NCI-H1048 (cell line): Measurements from ENCODE around the gene PLA2G1B.
"Not testable (repeated sequence)": the region's sequence is repeated elsewhere in the genome, so short reads cannot be mapped to it uniquely, and the experiment has no call there.

Source experiments
- DNase-seq: peaks from one replicate; lab custom pipeline; 2025; lab: John Stamatoyannopoulos, UW

The PLA2G1B gene

DNA sequence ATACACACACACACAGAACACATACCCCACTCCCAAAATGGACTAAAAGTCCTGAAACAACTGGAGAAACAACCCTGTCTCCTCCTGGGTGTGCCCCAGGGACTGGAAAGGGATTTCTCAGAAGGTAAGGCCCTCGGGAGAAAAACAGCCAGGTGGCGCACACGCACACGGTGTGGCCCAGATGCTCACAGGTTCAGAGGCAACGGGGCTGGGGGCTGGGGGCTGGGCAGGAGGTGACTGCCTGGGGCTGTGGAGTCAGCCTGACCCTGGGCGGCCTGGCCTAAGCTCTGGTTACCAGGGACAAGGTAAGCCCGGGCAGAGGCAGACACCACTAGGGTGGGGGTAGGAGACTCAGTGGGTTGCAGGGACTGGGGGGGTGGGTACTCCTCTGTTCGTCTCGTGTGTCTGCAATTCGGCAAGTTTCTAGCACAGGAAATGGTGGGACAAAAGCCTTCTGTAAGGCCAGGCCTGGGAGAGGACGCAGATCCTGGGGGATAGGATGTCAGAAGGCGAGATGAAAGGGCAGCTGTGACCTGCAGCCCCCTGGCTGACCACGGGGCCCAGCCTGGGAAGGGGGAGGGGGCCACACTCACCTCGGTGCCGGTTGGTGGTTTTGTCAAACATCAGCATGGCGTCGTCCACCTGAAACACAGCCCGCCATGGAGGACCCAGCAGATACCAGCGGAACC is 31.0 kb upstream of the PLA2G1B start:
- no peak for DNase-seq

DNA sequence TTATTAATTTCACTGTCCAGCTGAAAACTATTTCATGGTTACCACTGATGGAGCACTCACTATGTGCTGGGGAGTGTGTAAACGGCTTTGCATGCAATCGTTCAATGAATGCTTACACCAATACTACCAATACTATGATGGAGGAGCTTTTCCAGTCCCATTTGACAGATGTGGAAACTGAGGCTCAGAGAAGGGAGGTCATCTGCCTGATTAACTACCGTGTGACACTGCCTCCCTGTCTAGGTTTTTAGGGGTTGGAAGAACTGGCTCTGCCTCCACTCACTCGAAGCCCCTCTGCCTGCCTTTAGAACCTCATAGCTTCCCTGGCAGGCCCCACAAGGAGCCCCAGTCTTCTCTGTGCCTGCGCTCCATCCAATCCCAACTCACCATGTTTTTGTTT is 29.5 kb upstream of the PLA2G1B start:
- DNase-seq = no peak

DNA sequence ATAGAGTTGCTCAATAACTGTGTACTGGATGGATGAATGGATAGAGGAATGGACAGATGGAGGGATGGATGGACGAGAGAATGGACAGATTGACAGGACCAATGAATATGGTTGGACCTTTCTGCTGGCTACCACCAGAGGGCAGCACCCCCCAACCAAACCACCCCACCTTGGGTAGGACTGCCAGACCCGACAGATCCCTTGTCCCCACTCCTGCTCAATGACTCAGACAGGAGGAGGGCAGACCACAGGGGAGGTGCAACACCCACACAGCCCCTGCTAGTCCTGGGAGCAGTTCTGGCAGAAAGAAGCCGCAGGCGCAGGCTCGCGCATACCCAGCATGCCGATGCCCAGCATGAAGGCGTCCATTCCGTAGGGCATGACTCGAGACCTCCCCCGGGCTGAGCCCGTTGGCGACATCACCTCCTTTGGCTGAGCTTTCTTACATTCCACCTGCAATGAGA is 29.0 kb upstream of the PLA2G1B start:
- no peak for DNase-seq

DNA sequence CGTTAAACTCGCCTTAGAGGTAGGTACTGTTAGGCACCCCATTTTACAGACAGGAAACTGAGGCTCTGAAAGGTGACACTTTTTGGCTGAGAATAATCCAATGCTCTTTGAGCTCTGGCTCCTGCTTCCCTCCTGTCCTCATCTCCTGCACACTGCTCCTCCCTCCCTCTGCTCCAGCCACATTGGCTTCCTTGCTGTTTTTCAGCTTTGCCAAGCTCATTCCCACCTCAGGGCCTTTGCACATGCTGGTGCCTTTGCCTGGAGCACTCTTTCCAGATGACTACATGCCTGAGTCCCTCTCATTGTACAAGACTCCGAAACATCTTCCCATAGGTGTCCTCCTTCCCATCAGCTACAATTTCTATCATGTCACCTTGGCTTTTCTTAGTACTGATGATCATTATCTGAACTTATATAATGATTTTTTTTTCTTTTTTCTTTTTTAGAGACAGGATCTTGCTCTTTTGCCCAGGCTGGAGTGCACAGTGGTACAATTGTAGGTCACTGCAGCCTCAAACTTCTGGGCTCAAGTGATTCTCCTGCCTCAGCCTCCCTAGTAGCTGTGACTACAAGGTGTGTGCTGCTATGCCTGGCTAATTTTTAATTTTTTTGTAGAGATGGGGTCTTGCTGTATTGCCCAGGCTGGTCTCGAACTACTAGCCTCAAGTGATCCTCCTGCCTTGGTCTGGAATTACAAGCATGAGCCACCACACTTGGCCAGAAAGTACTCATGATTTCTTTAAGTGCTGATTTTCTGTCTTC is 26.2 kb upstream of the PLA2G1B start:
- no peak for DNase-seq

DNA sequence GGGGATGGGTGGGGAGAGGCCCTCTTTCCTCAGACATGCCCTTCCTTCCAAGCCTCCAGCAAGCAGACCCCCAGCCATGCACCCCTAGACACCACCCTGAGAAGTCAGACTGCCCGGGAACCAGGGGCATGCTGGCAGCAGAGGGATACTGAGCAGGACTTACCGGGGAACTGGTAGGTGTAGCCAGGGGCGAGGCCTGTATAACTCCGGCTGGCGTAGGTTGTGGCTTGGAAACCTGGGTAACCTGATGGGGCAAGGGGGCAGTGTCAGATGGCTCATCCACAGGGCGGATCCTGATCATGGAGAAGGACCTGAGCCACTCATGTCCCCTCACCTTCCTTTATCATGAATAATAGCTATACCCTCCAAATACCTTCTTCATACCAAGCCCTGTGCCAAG is 25.6 kb upstream of the PLA2G1B start:
- DNase-seq = no peak

DNA sequence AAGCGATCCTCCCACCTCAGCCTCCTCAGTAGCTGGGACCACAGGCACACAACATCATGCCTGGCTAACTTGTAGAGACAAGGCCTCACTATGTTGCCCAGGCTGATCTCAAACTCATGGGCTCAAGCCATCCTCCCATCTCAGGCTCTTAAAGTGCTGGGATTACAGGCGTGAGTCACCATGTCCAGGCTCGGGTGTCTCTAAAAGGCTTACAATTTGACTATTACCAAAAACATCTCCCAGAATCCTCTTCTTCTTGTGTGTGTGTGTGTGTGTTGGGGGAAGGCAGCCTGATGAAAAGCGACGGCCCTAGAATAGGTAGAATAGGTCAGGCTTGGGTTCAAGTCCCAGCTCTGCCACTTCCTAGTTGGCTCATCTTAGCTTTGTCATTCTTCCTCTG is 24.5 kb upstream of the PLA2G1B start:
- DNase-seq = no peak

DNA sequence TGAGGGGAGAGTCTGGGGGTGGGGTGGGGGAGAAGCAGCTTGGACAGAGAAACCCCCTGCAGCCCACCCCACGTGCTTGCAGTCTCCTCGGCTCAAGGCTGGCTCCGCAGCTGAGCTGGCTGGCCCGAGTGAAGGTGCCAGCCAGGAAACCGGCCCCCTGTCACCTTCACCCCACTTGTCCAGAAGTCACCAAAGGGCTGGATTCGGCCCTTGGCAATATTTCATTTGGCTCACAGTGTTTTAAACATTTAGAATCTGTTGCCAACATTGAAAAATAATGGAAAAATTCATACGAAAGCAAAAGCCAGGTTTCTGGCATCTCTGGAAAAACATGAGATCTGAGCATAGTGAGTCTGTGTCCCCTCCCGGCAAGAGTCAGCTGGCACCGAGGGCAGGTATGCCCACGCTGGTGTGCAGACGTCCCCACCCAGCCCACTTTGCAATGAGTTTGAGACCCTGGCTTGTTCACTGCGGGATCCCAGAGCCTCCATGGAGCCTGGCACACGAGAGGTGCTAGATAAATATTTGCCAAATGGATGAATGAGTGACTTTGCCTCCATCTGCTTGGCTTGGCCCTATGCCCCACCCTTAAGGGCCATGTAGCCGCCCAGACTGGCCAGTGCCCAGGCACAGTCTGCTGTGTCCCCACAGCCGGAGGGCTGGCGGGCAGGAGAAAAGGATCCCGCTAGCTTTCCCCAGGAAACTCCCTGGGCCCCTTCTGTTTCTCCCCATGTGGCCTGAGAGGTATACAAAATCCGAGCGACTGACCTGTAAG is 23.2 kb upstream of the PLA2G1B start:
- DNase-seq = no peak

DNA sequence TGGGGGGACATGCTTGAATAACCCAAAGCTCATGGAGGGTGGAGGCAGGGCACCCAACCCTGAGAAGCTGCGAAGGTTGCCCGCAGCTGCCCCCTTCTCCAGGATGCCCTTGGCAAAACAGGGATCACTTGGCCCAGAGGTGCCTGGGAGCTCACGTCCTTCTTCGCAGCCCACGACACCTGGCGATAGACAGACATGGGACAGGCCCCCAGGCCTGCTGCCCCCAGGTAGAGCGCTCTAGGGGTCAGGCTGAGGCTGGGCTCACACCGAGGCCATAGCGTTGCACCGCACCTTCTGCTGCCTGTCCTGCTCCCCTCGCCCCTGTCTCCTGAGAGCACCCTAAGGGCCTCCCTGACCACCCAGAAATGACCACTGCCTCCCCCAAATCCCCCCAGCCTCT is 20.2 kb upstream of the PLA2G1B start:
- DNase-seq = no peak

DNA sequence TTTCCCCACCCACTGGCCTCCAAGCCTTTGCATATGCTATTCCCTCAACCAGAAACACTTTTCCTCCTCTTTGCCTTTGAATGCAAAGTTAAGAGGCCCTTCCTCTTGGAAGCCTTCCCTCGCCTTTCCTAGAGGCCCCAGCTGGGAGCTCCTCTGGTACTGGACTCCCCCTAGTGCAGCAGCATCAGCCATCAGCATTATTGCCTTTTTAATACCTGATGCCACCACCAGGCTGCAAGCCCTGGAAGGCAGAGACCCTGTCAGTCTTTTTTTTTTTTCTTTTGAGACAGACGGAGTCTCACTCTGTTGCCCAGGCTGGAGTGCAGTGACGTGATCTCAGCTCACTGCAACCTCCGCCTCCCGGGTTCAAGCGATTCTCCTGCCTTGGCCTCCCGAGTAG is 19.1 kb upstream of the PLA2G1B start:
- no peak for DNase-seq

DNA sequence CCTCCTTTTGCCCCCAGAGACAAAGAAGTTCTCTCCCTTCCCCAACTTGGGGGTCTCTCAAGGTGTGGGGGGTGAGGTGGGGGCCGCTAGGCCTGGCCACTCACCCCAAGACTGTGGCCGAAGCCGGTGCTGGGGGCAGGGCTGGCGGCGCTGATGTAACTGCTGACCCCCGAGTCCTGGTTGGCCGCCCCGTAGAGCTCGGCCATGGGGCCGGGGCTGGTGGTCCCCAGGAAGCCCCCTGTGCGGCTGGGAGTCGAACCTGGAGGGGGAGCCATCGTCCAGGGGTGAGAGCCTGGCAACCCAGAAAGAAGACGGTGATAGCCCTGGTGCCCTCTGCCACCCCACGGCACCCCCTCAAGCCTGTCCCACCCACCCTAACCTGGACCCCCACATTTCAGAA is 18.5 kb upstream of the PLA2G1B start:
- DNase-seq = no peak

DNA sequence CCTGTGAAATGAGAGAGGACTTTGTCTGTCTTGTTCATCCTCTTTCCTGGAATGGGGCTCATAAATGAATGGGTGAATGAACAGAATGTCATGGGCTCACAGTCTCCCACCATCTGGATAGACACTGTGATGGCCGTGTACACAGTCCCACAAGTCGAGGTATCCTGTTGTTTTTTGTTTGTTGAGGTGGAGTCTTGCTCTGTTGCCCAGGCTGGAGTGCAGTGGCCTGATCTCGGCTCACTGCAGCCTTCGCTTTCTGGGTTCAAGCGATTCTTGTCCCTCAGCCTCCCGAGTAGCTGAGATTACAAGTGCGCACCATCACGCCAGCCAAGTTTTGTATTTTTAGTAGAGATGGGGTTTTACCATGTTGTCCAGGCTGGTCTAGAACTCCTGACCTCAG is 16.1 kb upstream of the PLA2G1B start:
- no peak for DNase-seq

DNA sequence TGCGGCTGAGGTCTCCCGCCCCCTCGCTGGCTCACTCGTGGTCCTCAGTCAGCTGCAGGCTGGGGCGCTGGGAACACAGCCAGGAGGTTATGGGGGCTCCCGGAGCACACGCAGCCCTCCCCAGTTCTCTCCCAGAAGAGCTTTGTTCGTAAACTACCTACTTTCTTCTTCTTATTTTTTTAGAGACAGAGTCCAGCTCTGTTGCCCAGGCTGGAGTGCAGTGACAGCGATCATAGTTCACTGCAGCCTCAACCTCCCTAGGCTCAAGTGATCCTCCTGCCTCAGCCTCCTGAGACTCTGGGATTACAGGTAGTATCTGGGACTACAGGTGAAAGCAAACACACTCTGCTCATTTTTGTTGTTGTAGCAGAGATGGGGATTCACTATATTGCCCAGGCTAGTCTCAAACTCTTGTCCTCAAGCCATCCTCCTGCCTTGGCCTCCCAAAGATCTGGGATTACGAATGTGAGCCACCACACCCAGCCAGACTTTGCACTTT is 15.5 kb upstream of the PLA2G1B start:
- DNase-seq = no peak

DNA sequence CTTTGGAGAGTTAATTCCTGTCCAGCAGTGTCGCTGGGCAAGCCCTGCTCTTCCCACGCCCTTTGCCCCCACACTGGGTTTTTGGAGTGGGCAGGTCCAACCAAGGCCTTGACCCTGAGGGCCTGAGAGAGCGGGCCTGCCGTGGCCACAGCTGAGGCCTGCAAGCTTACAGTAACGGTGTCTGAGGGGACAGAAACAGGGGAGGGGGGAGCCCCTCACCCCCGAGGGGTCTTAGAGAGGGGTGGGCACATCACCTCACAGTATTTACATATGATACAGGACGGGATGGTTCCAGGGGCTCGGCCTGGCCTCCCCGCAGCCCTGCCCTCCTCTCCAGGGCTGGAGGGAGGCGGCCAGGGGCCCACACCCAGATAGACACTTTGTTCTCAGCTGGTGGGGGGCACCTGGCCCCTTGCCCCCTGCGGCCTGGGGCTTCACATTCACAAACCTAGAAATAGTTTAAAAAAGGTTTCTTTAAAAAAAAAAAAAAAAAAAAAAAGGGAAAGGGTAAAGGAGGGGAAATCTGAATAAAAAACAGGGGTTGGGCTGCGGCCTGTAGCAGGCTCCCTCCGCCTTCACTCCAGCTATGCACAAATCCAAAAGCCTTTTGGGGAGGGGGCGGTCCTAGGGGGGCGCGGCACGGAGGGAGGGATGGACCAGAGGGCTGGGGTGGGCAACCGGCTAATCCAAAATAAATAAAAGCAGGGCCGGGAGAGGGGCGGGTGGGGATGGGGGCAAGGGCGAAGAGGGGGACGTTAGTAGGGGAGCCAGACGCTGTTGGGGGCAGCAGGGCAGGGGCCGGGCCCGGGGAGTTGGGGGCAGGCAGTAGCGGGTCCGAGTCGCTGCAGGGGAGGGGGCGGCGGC is 14.8 kb upstream of the PLA2G1B start:
- no peak for DNase-seq

DNA sequence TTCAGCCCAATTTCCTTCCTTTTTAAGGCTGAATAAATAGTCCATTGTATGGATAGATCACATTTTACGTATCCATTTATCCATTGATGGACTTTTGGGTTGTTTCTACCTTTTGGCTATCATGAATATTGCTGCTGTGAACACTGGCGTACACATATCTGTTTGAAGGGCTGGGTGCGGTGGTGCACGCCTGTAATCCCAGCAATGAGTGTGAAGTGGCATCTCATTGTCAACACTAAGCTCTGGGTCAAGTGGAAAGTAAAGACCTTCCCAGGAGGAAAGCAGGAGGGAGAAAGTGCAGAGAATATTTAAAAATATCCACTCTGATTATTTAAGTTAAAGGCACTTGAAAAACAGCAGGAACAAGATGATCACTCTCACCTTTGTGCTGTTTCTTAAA is 11.7 kb upstream of the PLA2G1B start:
- DNase-seq = no peak

DNA sequence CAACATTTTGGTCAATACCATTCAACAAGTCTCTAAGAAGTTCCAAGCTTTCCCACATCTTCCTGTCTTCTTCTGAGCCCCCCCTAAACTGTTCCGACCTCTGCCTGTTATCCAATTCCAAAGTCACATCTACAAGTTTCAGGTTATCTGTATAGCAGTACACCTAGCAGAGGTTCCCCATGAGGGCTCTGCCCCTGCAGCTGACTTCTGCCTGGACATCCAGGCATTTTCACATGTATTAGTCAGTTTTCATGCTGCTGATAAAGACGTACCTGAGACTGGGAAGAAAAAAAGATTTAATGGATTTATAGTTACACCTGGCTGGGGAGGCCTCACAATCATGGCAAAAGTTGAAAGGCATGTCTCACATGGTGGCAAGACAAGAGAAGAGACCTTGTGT is 10.2 kb upstream of the PLA2G1B start:
- DNase-seq = no peak

DNA sequence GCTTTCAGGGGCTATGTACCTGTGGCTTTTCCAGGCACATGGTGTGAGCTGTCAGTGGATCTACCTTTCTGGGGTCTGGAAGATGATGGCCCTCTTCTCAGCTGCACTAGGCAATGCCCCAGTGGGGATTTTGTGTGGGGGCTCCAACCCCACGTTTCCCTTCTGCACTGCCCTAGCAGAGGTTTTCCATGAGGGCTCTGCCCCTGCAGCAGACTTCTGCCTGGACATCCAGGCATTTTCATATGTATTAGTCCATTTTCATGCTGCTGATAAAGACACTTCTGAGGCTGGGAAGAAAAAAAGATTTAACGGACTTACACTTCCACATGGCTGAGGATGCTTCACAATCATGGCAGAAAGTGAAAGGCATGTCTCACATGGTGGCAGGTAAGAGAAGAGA is 8.8 kb upstream of the PLA2G1B start:
- DNase-seq = not testable (repeated sequence)

DNA sequence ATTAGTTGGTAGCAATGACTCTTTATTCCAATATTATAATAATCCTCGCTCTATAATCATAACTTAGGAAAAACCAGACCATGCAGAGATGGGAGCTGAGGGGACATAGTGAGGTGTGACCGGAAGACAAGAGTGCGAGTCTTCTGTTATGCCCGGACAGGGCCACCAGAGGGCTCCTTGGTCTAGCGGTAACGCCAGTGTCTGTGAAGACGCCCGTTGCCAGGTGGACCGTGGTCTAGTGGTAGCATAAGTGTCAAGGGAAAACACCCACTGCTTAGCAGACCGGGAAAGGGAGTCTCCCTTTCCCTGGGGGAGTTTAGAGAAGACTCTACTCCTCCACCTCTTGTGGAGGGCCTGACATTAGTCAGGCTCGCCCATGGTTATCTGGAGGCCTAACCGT is 7.9 kb upstream of the PLA2G1B start:
- not testable (repeated sequence) for DNase-seq

DNA sequence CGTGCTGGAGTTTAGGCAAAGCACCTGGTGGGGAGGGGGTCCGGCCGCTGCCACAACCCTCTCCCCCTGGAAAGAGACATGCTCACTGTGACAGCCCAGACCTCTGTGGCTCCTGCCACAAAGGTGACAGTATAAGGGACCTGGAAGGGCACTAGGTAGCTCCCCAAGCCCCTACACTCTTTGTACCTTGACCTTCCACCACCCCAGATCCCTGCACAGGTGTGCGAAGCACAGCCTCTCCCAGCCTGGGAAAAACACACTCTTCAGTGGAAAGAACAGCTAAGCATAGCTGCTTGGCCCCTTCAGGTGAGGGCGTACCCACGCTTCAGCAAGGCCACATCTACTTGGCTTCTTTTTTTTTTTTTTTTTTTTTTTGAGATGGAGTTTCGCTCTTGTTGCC is 4.9 kb upstream of the PLA2G1B start:
- no peak for DNase-seq

DNA sequence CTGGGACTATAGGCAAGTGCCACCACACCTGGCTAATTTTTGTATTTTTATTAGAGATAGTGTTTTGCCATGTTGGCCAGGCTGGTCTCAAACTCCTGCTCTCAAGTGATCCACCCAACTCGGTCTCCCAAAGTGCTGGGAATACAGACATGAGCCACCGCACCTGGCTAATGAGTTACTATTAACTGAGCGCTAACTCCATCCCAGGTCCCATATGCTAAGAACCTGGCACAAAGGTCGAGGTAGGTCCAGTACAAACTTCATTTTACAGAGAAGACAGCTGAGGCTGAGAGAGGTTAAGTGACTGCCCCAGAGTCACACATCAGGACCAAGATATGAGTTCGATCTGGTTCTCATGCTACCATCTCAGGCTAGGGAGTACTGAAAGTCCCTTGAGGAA is 4.5 kb upstream of the PLA2G1B start:
- DNase-seq = no peak

DNA sequence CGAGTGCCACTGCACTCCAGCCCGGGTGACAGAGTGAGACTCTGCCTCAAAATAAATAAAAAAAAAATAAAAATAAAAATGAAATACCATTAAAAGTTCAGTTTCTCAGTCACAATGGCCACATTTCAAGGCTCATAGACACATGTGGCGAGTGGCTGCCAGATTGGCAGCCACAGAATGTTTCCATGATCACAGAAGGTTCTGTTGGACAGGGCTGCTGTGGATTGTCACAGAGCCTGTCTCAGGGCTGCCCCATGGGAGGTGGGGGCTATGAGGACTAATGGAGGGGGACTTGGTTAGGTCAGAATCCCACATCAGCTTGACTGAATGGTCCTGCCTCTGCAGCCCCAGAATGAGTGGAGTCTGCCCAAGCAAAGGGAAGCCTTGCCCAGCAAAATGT is 3.8 kb upstream of the PLA2G1B start:
- no peak for DNase-seq

DNA sequence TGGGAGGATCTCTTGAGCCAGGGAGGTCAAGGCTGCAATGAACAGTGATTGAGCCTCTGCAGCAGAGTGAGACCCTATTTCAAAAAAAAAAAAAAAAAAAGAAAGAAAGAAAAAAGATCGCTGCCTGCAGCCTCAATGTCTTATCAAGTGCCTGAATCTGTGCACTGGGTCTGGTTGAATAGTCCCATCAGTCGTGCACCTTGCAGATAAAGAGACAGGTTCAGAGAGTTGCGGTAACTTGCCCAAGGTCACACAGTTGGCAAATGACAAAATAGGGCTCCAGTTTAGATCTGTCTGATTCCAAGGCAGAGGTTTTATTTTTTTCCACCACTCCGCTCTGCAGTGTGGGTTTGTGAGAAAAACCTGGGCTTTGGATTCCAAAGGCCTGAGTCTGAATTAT is 649 bp upstream of the PLA2G1B start:
- DNase-seq = no peak
